GM19099 (cell line): ENCODE measurements around the gene CLPTM1L.

Source experiments
- POLR2A ChIP-seq: IDR thresholded peaks from 3 replicates; pipeline ENCODE4 v1.6.1; 2011; ENCODE audit warnings: low read depth; ENCODE audit not compliant: insufficient read length; ENCODE audit errors: extremely low read depth

The CLPTM1L gene

GRCh38 chr5:1370006-1370405 lies 25.1 kb upstream of the CLPTM1L start:
- TF ChIP-seq POLR2A: no peak

- no peak for TF ChIP-seq POLR2A
Measured at GRCh38 chr5:1368756-1369155, 23.9 kb upstream of the CLPTM1L start.

- TF ChIP-seq POLR2A: no peak
Measured at GRCh38 chr5:1368236-1368635, 23.3 kb upstream of the CLPTM1L start.

GRCh38 chr5:1367149-1367548 lies 22.2 kb upstream of the CLPTM1L start:
- no peak for TF ChIP-seq POLR2A

GRCh38 chr5:1366514-1366913 lies 21.6 kb upstream of the CLPTM1L start:
- no peak for TF ChIP-seq POLR2A

- no peak for TF ChIP-seq POLR2A
Measured at GRCh38 chr5:1364211-1364610, 19.3 kb upstream of the CLPTM1L start.

GRCh38 chr5:1363581-1363980 lies 18.7 kb upstream of the CLPTM1L start:
- TF ChIP-seq POLR2A: no peak

GRCh38 chr5:1363160-1363559 lies 18.3 kb upstream of the CLPTM1L start:
- TF ChIP-seq POLR2A: no peak

GRCh38 chr5:1362242-1363015 lies 17.5 kb upstream of the CLPTM1L start:
- no peak for TF ChIP-seq POLR2A

GRCh38 chr5:1360861-1361260 lies 16.0 kb upstream of the CLPTM1L start:
- TF ChIP-seq POLR2A: no peak

GRCh38 chr5:1359713-1360112 lies 14.8 kb upstream of the CLPTM1L start:
- no peak for TF ChIP-seq POLR2A

- TF ChIP-seq POLR2A: no peak
Measured at GRCh38 chr5:1359031-1359645, 14.2 kb upstream of the CLPTM1L start.

GRCh38 chr5:1358726-1359025 lies 13.8 kb upstream of the CLPTM1L start:
- no peak for TF ChIP-seq POLR2A

- no peak for TF ChIP-seq POLR2A
Measured at GRCh38 chr5:1357946-1358725, 13.2 kb upstream of the CLPTM1L start.

- no peak for TF ChIP-seq POLR2A
Measured at GRCh38 chr5:1356873-1357787, 12.2 kb upstream of the CLPTM1L start.

GRCh38 chr5:1354576-1354975 lies 9.7 kb upstream of the CLPTM1L start:
- no peak for TF ChIP-seq POLR2A
